GM18909 (cell line): Measurements from ENCODE around the gene SIPA1.

Source experiments
- ATAC-seq: cut with Tn5 transposase; IDR thresholded peaks from one replicate; pipeline ENCODE4 v1.9.1; 2021; ENCODE audit warnings: mild to moderate bottlenecking; ENCODE audit not compliant: unreplicated experiment, poor library complexity

The SIPA1 gene

GRCh38 chr11:65696802-65697552 lies 59.1 kb downstream of the SIPA1 start:
- ATAC-seq, result no peak

- no peak for ATAC-seq
Observed at GRCh38 chr11:65698205-65698604, 60.3 kb downstream of the SIPA1 start.

GRCh38 chr11:65699306-65699705 lies 61.4 kb downstream of the SIPA1 start:
- ATAC-seq, result no peak

GRCh38 chr11:65700399-65700798 lies 62.5 kb downstream of the SIPA1 start:
- ATAC-seq, result no peak
